ENCODE measurements around the gene PCBP3.

The PCBP3 gene

DNA sequence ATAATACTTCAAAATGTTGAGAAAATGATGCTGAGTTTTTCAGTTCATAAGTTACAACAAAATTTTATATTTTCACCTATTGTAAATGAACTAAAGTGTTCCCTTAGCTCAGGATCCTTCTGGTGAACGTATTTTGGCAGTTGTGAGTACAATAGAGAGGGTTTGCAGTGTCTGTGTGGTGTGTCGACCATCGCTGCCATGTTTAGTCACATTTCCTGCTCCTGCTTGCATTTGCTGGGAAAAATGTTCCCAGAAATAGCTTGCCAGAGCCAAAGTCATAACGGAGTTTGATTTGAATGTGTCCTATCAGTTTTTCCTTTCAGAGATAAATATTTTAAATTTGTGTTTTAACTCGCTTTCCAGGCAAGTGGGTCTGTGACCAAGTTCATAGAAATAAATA lies 220.9 kb downstream of the PCBP3 start:
- FAIRE-seq (no peak), DNase-seq (ENCODE audit: extremely low spot score, insufficient read length, low read depth) (no peak)

DNA sequence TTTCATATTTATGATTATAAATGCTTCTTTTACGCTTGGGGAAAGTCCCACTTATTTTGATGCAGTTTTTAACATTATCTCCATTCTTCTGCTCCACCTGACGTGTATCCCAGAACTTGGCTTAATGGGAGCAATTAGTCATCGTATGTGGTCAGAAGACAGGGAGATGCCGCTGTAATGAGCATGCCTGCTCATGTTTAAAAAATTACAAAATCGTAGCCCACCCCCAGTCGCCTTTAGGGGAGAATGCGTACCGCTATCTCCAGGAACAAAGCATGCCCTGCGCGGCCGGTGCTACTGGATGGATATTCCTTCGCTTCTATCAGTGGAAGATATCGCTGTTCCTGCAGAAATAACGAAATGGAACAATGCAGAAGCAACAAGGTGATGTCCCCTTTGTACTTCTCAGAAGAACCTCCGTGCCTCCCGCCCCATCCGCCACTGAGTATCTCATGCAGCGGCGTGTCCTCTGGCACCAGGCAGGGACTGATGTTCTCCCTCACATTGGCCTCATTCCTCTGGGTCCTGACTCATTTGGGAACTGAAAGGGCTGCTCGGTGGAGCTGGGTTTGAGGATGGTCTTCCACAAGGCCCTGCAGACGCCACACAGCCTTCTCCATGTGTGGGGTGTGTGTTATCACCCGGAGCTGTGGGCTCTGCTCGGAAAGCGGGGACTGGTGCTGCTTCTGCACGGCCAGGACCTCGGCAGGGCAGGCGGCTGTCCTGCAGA lies 221.7 kb downstream of the PCBP3 start:
- FAIRE-seq, result no peak
- no peak for DNase-seq (ENCODE audit: extremely low spot score, insufficient read length, low read depth)

DNA sequence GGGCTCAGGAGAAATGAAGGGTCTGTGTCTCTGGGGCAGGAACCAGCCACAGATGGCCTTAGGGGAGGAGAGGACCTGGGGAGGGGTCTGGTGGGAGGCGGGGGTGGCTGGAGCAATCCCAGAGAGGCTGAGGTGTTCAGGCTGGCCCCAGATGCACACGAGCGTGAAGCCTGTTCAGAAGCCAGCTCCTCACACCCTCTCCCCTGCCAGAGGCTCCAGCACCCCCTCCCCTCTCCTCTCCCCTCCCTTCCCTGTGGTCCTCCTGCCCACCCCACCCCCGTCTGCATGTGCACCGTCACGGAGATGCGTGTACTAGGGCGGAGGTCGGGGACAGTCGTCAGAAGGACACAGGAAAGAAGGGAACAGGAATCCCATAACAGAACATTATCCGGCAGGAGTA lies 223.0 kb downstream of the PCBP3 start:
- DNase-seq (ENCODE audit: extremely low spot score, insufficient read length, low read depth) (no peak), FAIRE-seq (no peak)

DNA sequence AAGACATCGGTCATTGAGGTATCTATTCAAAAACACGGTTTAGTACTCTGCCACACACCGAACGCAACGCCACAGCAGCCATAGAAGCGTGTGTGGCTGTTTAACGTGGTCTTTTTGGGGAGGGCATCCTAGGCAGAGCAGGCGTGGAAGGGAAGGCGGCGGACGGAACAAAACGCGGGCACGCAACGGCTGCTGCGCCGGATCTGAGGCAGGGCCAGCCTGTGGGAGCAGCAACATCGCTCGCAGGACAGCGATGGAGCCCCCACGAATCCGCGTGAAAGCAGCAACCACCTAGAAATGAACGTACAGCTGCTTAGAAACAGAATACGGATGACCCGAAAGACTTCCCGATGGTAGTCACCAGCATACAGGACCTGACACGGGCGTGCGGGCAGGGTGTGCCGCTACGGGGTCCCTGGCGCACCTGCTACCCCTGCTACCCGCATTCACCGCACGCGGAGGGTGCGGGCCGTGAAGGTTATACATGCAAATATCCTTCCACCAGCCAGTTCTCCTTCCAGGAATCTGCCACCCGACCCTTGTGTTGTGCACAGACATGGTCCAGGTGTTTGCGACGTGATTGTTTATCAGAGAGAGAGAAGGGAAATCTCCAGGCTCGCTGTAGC lies 223.6 kb downstream of the PCBP3 start:
- no peak for FAIRE-seq
- DNase-seq (ENCODE audit: extremely low spot score, insufficient read length, low read depth), result no peak

DNA sequence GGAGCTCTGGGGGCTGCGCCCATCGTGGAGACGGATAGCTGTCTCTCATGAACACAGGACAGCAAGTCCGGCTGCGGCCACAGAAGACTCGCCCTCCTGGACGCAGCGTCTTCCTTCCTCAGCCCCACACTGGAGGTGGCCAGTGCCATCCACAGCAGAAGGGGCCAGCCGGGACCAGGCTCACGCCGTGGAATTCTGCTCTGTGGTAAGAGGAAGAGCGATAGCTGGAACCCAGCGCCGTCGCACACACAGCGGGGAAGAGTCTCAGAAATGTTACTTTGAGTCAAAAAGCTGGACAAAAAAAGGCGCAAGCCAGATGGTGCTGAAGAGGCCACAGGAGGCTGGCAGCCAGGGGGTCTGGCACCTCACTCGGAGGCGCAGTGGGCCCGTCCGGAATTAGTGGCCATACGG lies 224.2 kb downstream of the PCBP3 start:
- DNase-seq (ENCODE audit: extremely low spot score, insufficient read length, low read depth) (no peak), FAIRE-seq (no peak)

DNA sequence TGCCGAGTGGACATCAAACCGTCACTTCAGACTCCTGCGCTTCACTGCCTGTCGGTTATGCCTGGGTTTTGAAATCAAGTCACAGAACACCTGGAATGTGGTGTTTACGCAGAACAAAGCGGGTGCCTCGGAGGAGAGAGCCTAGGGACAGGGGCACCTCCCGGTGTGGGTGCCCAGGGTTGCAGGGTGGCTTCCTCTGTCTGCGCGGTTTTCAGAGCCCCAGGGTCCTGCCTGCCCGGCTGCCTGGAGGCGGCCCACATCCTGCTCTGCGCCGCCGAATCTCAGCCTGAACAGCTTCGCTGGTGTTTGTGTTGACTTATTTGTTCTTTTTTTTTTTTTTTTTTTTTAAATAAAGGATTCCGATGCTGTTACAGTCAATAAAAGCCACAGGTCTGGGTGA lies 224.6 kb downstream of the PCBP3 start:
- FAIRE-seq, result no peak
- no peak for DNase-seq (ENCODE audit: extremely low spot score, insufficient read length, low read depth)

DNA sequence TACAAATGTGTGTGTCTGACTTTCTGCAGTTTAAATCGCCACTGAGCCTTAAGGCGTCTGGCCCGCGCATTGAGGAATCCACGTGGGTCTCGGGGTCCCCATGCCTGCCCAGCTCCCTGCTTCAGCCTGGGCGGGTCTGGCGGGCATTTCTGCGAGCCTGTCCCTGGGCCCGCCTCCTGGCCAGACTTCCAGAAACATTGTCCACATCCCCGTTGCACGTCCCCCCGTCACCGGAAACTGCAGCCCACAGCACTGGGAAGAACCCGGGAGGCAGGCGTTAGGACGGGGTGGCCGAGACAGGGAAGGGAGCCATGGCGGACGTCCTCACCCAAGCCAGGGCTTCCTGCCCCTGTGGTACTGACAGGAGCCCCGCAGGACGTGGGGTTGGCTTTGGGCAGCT lies 225.0 kb downstream of the PCBP3 start:
- DNase-seq (ENCODE audit: extremely low spot score, insufficient read length, low read depth) (no peak), FAIRE-seq (no peak)

DNA sequence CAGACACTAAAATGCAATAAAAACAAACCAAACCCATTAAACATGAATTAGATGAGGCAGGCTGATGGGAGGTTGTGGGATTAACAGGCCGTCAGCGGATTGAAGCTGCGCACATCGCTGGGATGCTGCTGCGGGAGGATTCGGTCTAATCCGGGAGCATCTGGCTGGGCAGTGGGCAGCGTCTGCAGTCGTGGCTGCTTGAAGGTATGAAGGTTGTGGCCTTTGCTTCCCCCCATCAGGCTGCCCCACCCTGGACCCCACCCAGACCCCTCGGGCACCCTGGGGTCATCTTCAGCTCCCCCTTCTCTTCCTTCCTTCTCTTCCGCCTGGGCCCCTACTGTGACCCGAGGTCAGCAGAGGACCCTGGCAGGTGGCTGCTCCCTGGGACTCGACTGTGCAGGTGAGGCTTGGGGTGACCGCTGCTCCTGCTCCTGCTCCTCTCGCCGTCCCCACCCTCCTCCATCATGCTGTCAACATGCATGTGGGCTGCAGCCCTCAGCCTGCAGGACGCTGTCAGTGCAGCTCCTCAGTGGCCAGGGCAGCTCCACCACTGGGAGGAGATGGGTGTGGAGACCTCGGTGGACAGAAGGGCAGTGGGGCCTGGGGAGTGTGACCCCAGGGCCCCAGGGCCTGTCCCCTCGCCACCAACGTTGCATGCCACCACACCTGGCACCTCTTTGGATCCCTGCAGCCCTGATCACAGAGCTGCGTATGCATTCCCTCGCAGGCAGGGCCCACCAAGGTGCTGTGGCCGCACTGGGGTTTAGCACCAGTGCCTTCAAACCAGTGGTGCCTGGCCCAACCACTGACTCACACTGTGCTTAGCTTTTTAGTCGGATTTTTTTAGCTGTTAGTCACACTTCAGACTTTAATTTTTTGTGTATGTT lies 225.8 kb downstream of the PCBP3 start:
- no peak for DNase-seq (ENCODE audit: extremely low spot score, insufficient read length, low read depth)
- FAIRE-seq, result no peak

DNA sequence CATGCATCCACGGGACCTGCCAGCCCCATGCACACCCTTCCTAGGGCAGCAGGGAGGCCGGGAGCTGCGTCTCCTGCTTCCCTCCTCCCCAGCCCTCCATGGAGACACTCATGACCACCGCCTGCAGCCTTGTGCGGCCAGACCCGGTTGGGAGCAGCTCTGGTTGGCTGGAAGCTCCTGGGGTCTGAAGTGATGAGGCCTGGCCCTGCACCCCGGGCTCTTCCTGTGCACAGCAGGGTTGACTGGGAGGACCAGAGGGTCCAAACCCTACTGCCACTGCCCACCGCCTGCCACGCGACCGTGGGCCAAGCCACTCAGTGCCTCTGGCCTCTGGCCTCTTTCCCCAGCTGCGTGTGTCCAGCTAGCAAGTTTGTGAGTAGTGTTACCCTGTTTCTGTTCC lies 226.9 kb downstream of the PCBP3 start:
- DNase-seq (ENCODE audit: extremely low spot score, insufficient read length, low read depth), result no peak
- no peak for FAIRE-seq

DNA sequence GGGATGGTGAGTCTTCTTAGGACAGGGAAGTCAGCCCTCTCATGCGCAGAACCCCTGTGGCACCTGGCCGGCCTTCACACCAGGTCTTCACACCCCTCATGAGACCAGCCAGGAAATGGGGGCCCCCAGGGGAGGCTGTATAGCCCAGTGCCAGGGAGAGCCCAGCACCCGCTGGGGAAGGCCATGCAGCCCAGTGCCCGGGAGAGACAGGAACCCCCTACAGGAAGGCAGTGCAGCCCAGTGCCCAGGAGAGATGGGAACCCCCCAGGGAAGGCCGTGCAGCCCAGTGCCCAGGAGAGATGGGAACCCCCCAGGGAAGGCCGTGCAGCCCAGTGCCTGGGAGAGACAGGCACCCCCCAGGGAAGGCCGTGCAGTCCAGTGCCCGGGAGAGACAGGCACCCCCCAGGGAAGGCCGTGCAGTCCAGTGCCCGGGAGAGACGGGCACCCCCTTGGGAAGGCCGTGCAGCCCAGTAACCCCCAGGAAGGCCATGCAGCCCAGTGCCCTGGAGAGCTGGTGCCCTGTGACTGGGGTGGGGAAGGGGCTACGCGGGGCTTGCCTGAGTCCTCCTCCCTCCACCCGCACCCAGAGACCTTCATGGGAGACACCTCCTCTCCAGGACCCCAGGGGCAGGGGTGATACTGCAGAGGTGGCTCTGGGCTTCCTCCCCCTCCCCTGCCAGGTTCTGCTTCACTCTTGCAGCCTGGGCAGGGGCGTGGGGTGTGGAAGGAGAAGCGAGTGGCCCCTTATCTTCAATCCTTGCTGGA lies 227.5 kb downstream of the PCBP3 start:
- DNase-seq (ENCODE audit: extremely low spot score, insufficient read length, low read depth), result no peak
- no peak for FAIRE-seq

DNA sequence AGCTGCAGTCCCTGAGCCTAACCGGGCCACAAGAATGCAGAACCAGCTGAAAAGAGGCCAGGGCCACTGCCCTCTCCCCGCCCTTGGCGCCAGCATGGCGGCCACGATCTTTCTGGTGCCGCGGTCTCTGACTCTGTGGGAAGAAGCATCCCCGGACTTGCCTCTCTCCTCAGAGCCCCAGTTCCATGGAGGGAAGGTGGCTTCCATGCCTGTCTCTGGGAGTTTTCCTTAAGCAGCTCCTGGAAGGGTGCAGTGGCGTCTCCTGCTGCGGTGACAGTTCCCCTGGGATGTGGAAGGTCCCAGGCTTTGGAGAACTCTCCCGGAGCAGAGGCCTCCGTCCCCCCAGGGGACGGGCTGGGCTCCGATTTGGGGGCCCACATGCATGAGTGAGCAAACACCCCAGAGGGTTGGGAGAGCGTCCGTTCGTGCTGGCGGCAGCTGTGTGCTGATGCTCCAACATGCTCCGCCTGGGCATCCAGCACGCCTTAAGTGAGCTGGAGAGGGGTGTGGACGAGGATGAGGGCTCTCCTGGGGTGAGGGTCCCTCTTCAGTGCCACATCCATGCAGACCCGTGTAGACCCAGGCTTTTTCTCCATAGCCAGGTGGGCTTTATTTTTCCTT lies 228.2 kb downstream of the PCBP3 start:
- no peak for FAIRE-seq

DNA sequence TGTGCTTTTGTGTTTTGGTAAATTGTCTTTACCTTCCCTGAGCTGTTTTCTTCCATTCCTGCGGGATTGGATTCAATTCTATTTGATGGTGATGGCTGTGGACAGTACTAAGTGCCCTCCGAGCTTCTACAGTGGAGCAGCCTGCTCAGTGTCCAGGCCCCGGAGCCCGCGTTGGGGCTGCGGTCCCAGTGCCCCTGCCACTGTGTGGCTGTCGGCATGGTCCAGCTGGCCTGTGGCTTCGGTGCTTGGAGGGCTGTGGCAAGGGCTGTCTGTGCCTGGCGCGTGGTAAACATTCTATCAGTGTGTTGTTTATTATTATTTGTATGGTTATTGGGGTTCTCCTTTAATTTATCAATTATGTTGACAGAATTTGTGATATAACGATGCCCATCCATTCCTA lies 228.9 kb downstream of the PCBP3 start:
- DNase-seq (ENCODE audit: extremely low spot score, insufficient read length, low read depth) (no peak), FAIRE-seq (no peak)

More for the DNA sequence above, 228.2 kb downstream of the PCBP3 start:
- DNase-seq (ENCODE audit: extremely low spot score, insufficient read length, low read depth), result no peak

DNA sequence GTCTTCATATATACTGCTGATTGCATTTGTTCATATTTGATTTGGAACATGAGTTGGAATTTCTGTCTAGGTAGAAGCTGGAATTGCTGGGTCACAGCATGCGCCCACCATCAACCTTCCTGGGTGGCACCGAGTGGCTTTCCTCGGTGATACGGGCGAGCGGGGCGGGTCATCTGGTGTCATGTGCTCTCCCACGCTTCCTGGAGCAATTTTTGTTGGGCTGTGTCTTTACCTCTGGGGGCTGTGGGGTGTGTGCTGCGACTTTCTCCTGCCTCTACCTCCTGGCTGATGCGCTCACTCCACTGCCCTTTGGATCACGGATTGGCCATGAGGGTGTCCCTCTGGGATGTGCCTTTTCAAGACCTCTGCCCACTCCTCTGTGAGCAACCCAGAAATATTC lies 229.4 kb downstream of the PCBP3 start:
- DNase-seq (ENCODE audit: extremely low spot score, insufficient read length, low read depth), result no peak
- no peak for FAIRE-seq

DNA sequence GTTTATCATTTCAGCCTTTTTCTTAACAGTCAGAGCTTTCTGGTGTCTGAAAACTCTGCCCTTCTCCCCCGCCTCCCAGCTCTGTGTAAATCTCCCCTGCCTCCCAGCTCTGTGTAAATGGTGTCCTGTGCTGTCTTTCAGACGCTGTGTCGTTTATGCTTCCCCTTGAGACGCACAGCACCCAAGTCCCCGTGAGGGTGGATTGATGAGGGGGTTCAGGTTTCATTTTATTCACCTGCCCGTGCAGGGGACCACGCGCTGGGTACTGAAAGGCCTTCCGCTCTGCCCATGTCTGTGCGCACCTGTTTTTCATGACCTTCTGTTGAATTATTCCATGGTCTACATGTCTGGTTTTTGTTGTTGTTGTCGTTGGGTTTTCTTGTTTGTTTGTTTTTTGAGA lies 229.9 kb downstream of the PCBP3 start:
- DNase-seq (ENCODE audit: extremely low spot score, insufficient read length, low read depth) (no peak), FAIRE-seq (no peak)

DNA sequence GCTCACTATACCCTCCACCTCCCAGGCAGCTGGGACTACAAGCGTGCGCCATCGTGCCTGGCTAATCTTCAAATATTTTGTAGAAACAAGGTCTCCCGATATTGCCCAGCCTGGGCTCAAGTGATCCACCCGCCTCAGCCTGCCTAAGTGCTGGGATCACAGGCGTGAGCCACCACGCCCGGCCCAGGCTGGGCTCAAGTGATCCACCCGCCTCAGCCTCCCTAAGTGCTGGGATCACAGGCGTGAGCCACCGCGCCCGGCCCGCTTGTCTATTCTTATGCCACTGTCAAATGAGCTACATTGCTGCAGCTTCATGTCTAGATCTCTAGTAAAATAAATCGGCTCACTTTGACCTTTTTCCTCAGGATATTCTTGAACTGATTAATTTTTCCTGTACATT lies 230.3 kb downstream of the PCBP3 start:
- DNase-seq (ENCODE audit: extremely low spot score, insufficient read length, low read depth) (no peak), FAIRE-seq (no peak)

DNA sequence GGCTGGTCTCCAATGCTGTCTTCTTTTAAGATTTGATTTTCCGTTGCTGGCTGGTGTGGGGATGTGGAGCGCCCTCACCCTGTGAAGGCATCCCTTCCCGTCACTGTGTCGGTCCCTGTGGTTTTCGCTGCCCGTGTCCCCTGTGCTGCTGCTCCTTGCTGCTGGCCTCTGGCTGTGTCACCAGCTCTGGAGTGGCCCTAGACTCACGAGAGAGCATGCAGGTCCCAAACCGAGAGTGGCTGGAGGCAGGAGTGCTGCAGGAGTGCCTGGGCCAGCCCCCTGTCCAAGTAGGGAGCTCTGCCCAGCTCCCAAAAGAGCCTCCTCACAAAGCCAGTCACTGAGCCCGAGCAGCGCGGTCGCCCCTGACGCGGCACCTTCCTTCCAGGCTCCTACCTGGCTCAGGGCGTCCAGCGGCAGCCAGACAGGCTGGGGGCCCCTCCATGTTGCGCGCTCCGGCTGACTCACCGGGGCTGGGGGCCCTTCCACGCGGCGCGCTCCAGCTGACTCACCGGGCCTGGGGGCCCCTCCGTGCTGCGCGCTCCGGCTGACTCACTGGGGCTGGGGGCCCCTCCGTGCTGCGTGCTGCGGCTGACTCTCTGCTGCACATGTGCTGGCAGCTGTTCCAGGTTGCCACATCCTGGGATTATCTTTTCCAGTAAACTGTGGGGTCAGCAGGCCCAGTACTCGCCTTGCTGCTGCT lies 231.3 kb downstream of the PCBP3 start:
- FAIRE-seq (no peak), DNase-seq (ENCODE audit: extremely low spot score, insufficient read length, low read depth) (no peak)

DNA sequence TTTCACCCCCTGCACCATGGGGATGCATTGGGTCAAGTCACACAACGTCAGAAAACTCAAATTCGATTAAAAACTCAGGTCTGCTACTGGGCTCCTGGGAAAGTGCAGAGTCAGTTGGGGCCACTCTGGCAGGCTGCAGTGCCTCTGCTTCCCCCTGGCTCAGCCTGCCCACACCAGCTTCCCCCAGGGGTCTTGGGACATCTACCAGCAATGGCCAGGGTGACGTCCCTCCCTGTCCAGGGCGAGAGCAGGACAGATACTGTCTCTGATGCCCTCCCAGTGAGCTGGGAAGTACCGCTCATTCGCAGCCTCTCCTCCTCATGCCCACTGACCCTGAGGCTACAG lies 231.9 kb downstream of the PCBP3 start:
- DNase-seq (ENCODE audit: extremely low spot score, insufficient read length, low read depth), result no peak
- no peak for FAIRE-seq

DNA sequence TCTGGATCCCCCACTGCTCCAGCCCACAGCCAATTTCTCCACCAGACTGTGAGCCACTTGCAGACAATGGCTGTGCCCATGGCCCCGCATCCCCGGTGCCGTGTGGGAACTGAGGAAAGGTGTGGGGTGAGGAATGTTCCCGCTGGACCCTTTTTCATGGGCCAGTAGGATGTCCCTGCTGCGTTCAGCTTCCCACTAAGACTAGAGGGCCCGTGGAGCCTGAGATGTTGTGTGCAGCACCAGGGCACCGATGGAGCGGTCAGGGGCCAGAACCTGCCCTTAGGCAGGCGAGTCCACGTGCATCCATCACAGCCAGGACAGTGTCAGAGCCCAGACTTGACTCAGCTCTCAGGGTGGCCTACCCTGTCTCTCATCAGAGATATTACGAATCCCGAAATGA lies 232.4 kb downstream of the PCBP3 start:
- DNase-seq (ENCODE audit: extremely low spot score, insufficient read length, low read depth) (no peak), FAIRE-seq (no peak)

DNA sequence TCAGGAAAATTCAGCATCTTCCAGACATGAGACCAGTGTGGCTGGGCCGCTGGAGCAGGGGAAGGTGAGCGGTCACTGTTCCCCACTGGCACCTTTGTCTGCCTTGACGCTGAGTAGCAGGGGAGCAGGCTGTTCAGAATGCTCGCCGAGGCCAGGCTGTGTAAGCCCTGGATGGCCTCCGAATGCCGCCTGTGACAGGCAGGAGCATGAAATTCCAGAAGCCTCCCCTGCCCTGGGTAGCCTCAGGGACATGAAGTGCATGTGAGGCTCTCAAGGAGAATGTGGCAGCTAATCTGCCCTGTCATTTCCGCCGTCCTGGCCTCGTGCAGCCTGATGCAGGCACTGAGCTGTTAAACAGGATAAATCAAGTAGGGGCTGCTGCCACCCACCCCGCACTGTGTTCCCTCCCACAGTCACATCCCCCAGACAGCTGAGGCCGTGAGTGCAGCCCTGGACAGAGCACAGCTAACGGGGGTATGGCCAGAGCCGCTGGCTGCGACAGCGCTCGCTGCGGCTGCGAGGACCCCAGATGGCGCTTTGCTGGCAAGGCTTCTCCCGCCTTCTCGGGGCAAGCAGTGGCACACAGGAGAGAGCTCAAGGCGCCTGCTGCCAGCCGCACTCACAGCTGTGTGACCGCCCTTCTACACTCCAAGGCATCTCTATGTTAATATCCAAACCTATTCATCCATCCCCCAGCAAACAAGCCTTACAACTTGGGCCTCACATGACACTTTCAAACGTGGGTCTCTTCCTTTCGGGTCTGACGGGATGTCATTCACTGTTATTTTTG lies 233.1 kb downstream of the PCBP3 start:
- FAIRE-seq, result no peak
- DNase-seq (ENCODE audit: extremely low spot score, insufficient read length, low read depth), result no peak

All from GM18507 (cell line).